Measurements from ENCODE around the gene MRPS12.

GRCh38 chr19:38905620-38906019 is 25.1 kb upstream of the MRPS12 start:
- TF ChIP-seq CTCF (IDR thresholded peaks at IDR 0.05; ENCODE audit: borderline replicate concordance, extremely low read depth, low read length, poor library complexity, severe bottlenecking) (no peak), EZH2 (IDR thresholded peaks at IDR 0.05; ENCODE audit: borderline replicate concordance, low read depth, low read length, severe bottlenecking) (no peak)
